ENCODE results near the gene COLEC11. TPM values are rescaled to one million over a fixed set of nuclear protein-coding genes. Genes with fewer than 3 reads are reported as not detected.
A peak's percentile ranks its signal among the peaks of the same experiment; 100 is the strongest.

COLEC11 gene
- total RNA-seq, 1 experiment from 2014 or later, result 0.39 TPM

DNA sequence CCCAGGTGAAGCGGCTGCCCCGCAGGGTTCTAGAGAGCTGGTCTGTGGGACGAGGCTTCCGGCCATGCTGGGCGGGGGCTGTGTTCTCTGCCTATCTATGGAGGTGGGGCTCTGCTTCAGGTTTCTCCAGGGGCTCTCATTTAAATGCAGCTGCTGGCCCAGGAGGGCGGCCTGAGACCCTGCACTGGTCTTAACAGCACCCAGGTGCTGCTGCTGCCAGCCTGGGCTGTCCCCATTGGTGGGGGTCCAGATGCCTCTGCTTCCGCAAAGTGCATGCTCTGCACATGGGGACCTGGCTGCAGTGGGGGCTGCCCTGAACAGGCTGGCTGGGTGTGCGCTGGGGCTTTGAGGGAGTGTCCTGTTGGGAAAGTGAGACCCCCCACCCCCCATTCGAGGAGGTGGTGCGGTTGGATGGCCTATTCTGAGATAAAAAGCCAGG, 33.3 kb downstream of the COLEC11 start:
- H3K27me3 ChIP-seq (ENCODE audit: insufficient read depth, low read length), result no peaks in the 10 kb centered on the region
- no peak overlapping the region for H4K8ac ChIP-seq (replicated peaks; ENCODE audit: insufficient read length, low read depth, low read length)
- H3K23ac ChIP-seq (ENCODE audit: insufficient read length, low read depth, low read length), result no peak overlapping the region
- H2BK5ac ChIP-seq (ENCODE audit: insufficient read length, low read length), result no peak overlapping the region
- H3K27ac Mint-ChIP-seq, result no peak overlapping the region
- no peak overlapping the region for H3K27ac ChIP-seq (ENCODE audit: insufficient read length, low read depth, low read length)
- no peak overlapping the region for H2BK15ac ChIP-seq (ENCODE audit: low read depth, low read length)
- H3K4ac ChIP-seq (ENCODE audit: low read depth, low read length), result no peak overlapping the region
- no peaks in the 10 kb centered on the region for H3K79me1 ChIP-seq (ENCODE audit: insufficient read depth, low read depth, low read length, poor library complexity, severe bottlenecking)
- H4K91ac ChIP-seq (ENCODE audit: insufficient read length, low read depth, low read length), result no peak overlapping the region
- H3K4me2 ChIP-seq (ENCODE audit: insufficient read depth, insufficient read length, low read length), result no peak overlapping the region
- H3K9me3 Mint-ChIP-seq, result peaks cover 0 to 3% of the 10 kb centered on the region in 2 experiments; a peak in 1 of 5 replicates
- H4K20me1 ChIP-seq (ENCODE audit: control insufficient read depth, insufficient read depth, insufficient read length), result no peaks in the 10 kb centered on the region
- no peak overlapping the region for H2BK20ac ChIP-seq (ENCODE audit: low read depth, low read length, poor library complexity, severe bottlenecking)
- no peaks in the 10 kb centered on the region for H3K9me3 ChIP-seq (ENCODE audit: control insufficient read depth, low read depth, low read length)
- no peak overlapping the region for H3T11ph ChIP-seq (ENCODE audit: low read length)
- H3K56ac ChIP-seq (ENCODE audit: insufficient read length, low read depth, low read length), result no peak overlapping the region
- H3K4me1 ChIP-seq (ENCODE audit: insufficient read depth, low read length), result no peaks in the 10 kb centered on the region
- H3K79me2 ChIP-seq (ENCODE audit: insufficient read depth, low read length), result no peaks in the 10 kb centered on the region
- no peak overlapping the region for H2BK12ac ChIP-seq (ENCODE audit: insufficient read length, low read depth, low read length)
- H3K9ac ChIP-seq (ENCODE audit: extremely low read depth, insufficient read length, low read length), result no peak overlapping the region
- H3K23me2 ChIP-seq (ENCODE audit: insufficient read length, low read depth, low read length, poor library complexity, severe bottlenecking), result no peaks in the 10 kb centered on the region
- peak; percentile 26 for DNase-seq
- H3K4me3 Mint-ChIP-seq, result no peak overlapping the region
- TF ChIP-seq, protein P1, sequence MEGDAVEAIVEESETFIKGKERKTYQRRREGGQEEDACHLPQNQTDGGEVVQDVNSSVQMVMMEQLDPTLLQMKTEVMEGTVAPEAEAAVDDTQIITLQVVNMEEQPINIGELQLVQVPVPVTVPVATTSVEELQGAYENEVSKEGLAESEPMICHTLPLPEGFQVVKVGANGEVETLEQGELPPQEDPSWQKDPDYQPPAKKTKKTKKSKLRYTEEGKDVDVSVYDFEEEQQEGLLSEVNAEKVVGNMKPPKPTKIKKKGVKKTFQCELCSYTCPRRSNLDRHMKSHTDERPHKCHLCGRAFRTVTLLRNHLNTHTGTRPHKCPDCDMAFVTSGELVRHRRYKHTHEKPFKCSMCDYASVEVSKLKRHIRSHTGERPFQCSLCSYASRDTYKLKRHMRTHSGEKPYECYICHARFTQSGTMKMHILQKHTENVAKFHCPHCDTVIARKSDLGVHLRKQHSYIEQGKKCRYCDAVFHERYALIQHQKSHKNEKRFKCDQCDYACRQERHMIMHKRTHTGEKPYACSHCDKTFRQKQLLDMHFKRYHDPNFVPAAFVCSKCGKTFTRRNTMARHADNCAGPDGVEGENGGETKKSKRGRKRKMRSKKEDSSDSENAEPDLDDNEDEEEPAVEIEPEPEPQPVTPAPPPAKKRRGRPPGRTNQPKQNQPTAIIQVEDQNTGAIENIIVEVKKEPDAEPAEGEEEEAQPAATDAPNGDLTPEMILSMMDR (conservative IDR thresholded peaks at IDR 0.05), result no peak
- no CpG with 5 or more reads among the region's 10 CpGs for WGBS (ENCODE audit: extremely low coverage, insufficient read length, low lambda C conversion rate)
- H2BK120ac ChIP-seq (ENCODE audit: low read depth, low read length, poor library complexity, severe bottlenecking), result no peak overlapping the region
- H2AK5ac ChIP-seq (ENCODE audit: insufficient read length, low read length), result no peak overlapping the region
- no peak overlapping the region for H3K14ac ChIP-seq (ENCODE audit: insufficient read depth, low read length)
- no peak overlapping the region for H4K5ac ChIP-seq (ENCODE audit: insufficient read length, low read depth, low read length)
- H2AFZ ChIP-seq (ENCODE audit: low read length), result no peak overlapping the region
- H3K18ac ChIP-seq (ENCODE audit: insufficient read length, low read depth, low read length), result no peak overlapping the region
- peaks cover 12 to 15% of the 10 kb centered on the region in 2 experiments for H3K4me1 Mint-ChIP-seq
- no peaks in the 10 kb centered on the region for H3K36me3 Mint-ChIP-seq (ENCODE audit: insufficient read depth in 1 of 3, low read depth in 3 of 3)
- H3K27me3 Mint-ChIP-seq (ENCODE audit: low read depth), result peaks cover 5% of the 10 kb centered on the region

Measured in H9 (cell line).